Motor neuron (in vitro differentiated cells): ENCODE results near the gene EEFSEC. TPM values are rescaled to one million over a fixed set of nuclear protein-coding genes. Genes with fewer than 3 reads are reported as not detected.

Experiments used
- ATAC-seq, 8 experiments: fragments of 200-7000 bp; cut with Tn5 transposase; replicated peaks in 6 of 8; 2 replicates each; pipeline ENCODE4 v1.8.0; 2021; ENCODE audit warnings: mild to moderate bottlenecking in 8 of 8, moderate library complexity in 8 of 8
- H3K27ac ChIP-seq, 2 donors: fragments of 250-450 bp; sonication (Bioruptor Pico); 2 replicates each; pipeline ENCODE4 v1.9.0; 2021; ENCODE audit warnings: antibody characterized with exemption in 2 of 2, mild to moderate bottlenecking in 2 of 2, moderate library complexity in 1 of 2
- H3K4me1 ChIP-seq, 2 donors: fragments of 250-450 bp; sonication (Bioruptor Pico); replicated peaks in 1 of 2; 2 replicates each; pipeline ENCODE4 v1.6.1; 2021; ENCODE audit warnings: antibody characterized with exemption in 2 of 2, mild to moderate bottlenecking in 2 of 2, moderate library complexity in 1 of 2
- H3K4me3 ChIP-seq, 5 donors: fragments of 250-450 bp; sonication (Bioruptor Pico); 2 replicates each; pipeline ENCODE4 v1.9.0; 2021; ENCODE audit warnings: antibody characterized with exemption in 5 of 5, mild to moderate bottlenecking in 5 of 5, moderate library complexity in 4 of 5
- WGBS, 10 experiments: fragments of 450-650 bp; shearing (Covaris generic); methylation state at CpG; one replicate each; pipeline ENCODE4 v1.0.0; 2022; 5-methylcytosine and 5-hydroxymethylcytosine counted together
- in situ Hi-C, 9 experiments: fragments of 400-800 bp; cut with MboI; loops; one replicate each; pipeline ENCODE4 v1.15.0; 2021; ENCODE audit warnings: low sequenced_read_pairs in 9 of 9, low pct_unique_long_range_greater_than_20kb in 2 of 9; ENCODE audit not compliant: unreplicated experiment in 9 of 9
- total RNA-seq, 8 experiments: library from RNA; unstranded; fragments of 300-600 nt; gene quantifications; 2 replicates each; pipeline versions ENCODE4 v1.2.3 to v1.2.4, GENCODE V29; 2022

The EEFSEC gene
- total RNA-seq, 8 experiments from 2014 or later, result 5.8 to 20.7 (median 9.5) TPM

DNA sequence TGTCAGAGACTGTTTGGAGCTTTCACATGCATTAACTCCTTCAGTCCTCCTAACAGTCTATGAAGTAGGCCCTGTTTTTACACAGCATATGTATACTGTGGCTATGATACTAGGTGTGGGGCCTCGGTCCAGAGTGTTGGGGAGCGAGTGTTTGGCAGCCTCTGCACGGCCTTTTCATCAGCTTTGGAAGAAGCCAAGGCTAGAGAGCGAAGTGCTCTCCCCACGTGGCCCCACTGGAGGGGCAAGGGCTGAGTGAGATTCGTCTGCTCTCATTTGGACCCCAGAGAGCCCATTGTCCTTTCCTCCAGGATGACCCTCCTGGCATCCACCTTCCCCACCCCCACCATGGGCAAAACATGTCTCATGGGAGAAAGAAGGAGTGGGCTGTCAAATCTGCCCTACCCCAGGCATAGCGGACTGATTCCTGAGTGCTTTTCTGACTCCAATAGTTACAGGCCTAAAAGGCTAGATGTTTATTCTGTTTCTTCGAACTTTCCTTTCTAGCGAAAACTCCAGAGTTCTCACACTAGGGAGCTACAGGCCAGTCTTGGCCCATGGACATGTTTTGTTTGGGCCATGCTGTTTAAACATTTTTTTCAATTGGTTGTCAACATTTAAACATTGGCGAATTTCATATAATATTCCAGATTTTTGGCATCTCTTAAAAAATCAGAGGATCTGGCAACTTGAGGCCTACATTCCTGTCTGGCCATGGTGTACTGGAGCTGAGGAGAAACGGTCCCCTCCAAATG lies 76.0 kb downstream of the EEFSEC start:
- no peak overlapping the region for H3K4me3 ChIP-seq
- ATAC-seq, result peak in 1 of 8 experiments; percentile 46
- peaks cover 12 to 40% of the 10 kb centered on the region in 2 donors for H3K4me1 ChIP-seq
- in situ Hi-C loops, result no loop called here
- WGBS, 10 experiments, result 65 to 94% (median 91%) methylated on average over 2 to 8 of the region's 11 CpGs; no CpG with 5 or more reads in 1 of the 10 experiments
- no peak overlapping the region for H3K27ac ChIP-seq

DNA sequence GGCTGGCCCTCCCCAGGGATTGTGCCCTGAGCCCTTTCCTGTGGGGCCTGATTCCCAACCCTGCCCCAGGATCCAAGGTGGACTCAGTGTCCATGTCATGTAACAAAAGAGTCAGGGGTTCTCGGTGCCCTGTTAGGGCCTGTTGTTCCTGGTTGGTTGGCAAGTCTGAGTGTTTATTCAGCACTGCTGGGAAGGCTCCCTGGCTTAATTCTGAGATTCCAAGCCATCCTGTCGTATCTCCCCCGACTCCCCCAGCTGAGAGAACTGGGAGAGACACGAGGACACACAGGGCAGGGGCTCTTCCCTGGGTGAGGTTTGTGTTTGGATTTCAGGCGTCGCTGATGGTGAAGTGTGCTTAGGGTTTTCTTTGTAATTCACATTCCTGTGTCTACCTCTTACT lies 78.3 kb downstream of the EEFSEC start:
- Histone ChIP-seq H3K4me3 (no peak overlapping the region), H3K27ac (no peak overlapping the region), H3K4me1 (peaks cover 18 to 53% of the 10 kb centered on the region in 2 donors)
- ATAC-seq, result peak in 3 of 8 experiments; percentile 38 to 65 (median 41)
- 20 to 100% (median 67%) methylated on average over 1 to 5 of the region's 6 CpGs; no CpG with 5 or more reads in 3 of the 10 experiments for WGBS, 10 experiments
- in situ Hi-C loops, result no loop called here

DNA sequence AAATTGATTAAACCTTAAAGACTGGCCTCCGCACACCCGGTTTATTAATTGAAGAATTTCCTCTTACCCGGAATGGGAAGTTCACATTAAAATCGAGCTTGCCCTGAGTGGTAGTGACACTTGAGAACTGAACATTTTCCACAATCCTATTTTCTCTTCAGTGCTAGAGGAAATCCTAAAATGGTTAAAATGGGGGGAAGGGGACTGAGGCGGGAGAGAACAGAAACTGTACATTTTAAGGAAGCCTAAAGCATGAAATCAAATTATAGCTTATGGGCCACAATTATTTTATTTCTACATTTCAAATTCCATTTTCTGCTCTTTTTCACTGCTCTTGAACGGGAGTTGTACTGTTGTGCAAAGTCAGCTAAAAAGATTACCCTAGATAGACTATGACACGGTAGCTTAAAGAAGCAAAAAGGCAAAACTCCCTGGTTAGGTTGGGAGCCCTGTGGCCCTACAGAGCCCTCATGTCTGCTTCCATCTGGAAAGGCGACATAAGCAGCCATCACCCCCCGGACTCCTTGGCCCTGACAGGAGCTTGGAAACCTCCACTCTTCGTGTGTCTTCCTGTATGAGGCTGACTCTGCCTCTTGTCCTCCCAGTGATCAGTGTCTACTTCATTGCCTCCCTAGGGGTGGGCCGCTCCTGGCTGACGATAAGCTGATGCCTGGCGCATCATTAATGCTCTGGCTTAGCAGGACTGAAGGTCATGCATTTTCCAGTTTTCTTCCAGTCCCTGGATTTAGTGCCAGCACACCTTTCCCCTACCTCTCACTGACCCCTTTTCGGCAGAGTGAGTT lies 79.3 kb downstream of the EEFSEC start:
- in situ Hi-C loops, result no loop called here
- H3K27ac ChIP-seq, result no peak overlapping the region

DNA sequence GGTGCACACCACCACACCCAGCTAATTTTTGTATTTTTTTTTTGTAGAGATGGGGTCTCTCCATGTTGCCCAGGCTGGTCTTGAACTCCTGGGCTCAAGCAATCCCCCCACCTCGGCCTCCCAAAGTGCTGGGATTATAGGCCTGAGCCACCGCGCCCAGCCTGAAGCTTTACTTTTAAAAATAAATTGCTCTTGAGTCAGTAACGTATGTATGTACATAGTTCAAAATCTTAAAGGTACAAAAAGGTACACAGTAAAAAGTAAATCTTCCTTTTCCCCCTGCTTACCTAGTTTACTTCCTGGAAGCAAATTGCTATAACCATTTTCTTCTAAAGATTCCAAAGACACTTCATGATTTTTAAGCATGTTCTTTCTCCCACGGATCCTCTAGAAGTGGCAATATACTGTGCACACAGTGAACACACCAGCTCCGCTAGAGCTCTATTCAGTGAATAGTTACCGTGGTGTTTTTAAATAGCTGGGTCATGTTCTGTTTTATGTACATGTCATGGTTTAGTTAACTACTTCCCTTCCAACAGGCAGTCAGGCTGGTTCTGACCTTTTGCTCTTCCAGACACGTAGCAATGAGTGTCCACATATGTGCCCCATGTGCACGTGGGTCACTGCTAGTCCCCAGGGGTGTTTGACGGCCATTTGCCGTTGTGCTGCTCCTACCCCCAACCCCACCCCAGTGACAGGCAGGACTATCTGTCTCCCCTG lies 82.1 kb downstream of the EEFSEC start:
- in situ Hi-C loops, result no loop called here
- 50 to 100% (median 70%) methylated on average over 1 to 10 of the region's 11 CpGs for WGBS, 10 experiments
- Histone ChIP-seq H3K4me3 (no peak overlapping the region), H3K27ac (no peak overlapping the region), H3K4me1 (peaks cover 16 to 54% of the 10 kb centered on the region in 2 donors)
- peak in 4 of 8 experiments; percentile 13 to 52 (median 30) for ATAC-seq

More for the DNA sequence above, 79.3 kb downstream of the EEFSEC start:
- no peak overlapping the region for H3K4me3 ChIP-seq
- WGBS, 10 experiments, result 38 to 83% (median 61%) methylated on average over 6 to 12 of the region's 14 CpGs
- H3K4me1 ChIP-seq, result peaks cover 16 to 50% of the 10 kb centered on the region in 2 donors
- peak in 5 of 8 experiments; percentile 5 to 81 (median 75) for ATAC-seq

DNA sequence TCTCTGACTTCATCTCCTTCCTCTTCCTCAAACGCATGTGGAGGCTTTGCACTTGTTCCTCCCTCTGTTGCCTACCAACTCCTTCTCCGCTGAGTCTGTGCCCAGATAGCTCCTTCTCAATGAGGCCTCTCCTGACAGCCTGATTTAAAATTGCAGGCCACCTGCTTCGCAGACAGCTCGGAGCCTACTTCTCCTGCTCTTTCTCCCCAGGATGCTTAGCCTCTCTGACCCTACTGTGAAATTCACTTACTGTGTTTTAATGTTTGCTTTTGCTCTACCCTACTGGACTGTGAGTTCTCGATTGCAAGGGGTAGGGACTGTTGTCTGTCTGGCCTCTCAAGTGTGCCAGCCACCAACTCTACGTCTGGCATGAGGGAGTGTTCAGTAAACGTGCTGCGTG lies 83.4 kb downstream of the EEFSEC start:
- in situ Hi-C loops, result no loop called here
- 60 to 100% (median 89%) methylated on average over 1 to 8 of the region's 8 CpGs; no CpG with 5 or more reads in 1 of the 10 experiments for WGBS, 10 experiments
- peak in 3 of 8 experiments; percentile 22 to 43 (median 26) for ATAC-seq
- no peak overlapping the region for H3K4me3 ChIP-seq
- peaks cover 16 to 47% of the 10 kb centered on the region in 2 donors for H3K4me1 ChIP-seq
- H3K27ac ChIP-seq, result no peak overlapping the region

DNA sequence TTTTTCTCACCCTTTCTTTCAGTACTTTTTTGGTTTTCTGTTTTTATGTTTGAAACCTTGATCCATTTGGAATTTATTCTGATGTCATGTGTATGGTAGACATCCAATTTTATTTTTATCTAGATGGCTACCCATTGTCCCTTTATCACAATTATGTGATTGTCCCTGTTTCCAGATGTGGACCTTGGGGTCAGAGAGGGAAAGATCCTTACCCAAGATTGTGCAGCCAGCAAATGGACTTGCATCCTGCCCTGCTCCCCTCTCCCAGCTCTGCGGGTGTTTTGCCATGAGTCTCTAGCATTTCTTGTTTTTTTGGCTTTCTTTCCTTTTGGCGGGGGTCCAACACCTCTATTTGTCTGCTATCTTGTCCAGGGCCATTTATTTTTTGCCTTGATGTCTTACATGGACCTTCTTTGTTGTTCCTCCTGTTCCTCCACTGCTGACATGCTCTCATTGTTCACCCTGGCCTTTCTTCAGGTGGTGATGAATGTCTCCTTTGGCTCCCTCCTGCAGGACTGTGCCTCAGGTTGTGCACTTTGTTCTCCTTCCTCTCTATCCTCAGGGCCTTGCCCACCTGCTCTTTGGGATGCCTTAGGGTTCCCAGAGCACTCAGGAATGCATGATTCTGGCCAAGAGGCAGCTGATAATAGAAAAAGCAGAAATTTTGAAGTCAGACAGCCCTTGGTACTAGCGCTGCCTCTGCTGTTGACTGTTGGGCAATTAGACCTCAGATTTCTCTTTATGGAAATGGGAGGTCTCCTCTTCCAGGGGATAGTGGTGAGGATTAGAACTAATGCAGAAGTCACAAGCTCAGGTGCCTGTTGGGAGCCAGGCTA lies 84.3 kb downstream of the EEFSEC start:
- Histone ChIP-seq H3K4me1 (peaks cover 12 to 40% of the 10 kb centered on the region in 2 donors), H3K4me3 (no peak overlapping the region), H3K27ac (no peak overlapping the region)
- peak in 2 of 8 experiments; percentile 41 to 57 for ATAC-seq
- in situ Hi-C loops, result no loop called here
- WGBS, 10 experiments, result 27 to 93% (median 80%) methylated on average over 1 to 3 of the region's 3 CpGs; no CpG with 5 or more reads in 3 of the 10 experiments

DNA sequence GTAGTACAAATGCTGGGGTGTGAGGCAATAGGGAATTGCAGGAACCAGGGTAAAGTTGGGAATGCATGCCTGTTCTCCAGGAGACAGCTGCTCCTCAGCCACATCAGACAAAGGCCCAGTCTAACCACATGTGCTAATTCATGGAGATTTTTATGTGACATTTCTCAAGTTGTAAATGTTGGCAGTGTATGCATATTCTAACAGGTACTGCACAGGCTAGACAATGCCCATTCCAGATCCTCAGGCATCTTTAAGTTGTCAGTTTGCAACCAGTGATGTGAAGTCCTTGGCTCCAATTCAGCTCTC lies 84.9 kb downstream of the EEFSEC start:
- H3K27ac ChIP-seq, result no peak overlapping the region
- in situ Hi-C loops, result no loop called here
- ATAC-seq, result peak; percentile 19 to 100 (median 48)
- peaks cover 6 to 38% of the 10 kb centered on the region in 2 donors for H3K4me1 ChIP-seq
- no peak overlapping the region for H3K4me3 ChIP-seq

DNA sequence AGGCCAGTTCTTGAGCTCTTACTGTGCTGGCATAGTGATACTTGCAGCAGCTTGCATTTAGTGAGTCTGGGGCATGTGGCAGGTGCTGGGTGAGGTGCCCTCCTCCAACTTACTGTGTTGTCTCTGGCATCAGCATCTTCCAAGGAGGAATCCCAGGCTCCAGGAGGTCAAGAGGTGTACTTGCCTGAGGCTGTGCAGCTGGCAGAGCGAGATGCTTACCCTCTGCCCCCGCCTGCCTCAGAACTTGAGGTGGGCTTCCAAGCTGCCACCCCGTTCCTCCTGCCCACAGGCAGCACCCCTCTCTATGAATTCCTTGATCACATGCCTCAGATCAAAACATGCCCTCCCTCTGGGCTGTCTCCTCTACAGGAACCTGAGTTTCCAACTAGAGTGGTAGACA lies 86.0 kb downstream of the EEFSEC start:
- in situ Hi-C loops, result no loop called here
- 93 to 100% methylated on average over 1 to 3 of the region's 3 CpGs; no CpG with 5 or more reads in 8 of the 10 experiments for WGBS, 10 experiments
- no peak for ATAC-seq
- Histone ChIP-seq H3K4me1 (peaks cover 6 to 40% of the 10 kb centered on the region in 2 donors), H3K4me3 (no peak overlapping the region), H3K27ac (no peak overlapping the region)

DNA sequence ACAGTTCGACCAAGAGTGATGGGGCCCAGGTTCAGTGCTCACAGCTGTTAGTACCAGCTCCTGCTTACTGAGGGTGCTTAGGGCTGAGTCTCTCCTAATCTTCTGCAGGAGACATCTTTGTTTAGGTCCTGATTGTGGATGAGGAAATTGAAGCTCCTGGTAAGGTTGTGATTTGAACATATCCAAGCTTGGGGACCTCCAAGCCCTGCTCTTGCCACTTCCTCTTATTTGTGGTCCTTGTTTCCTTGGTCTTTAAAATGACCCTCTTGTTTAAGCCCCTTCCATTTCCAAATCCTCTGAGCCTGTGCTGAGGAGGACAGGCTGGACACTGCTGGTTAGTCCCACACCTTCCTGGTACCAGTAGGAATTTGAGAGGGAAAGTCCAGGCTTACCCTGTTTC lies 87.0 kb downstream of the EEFSEC start:
- no peak for ATAC-seq
- in situ Hi-C loops, result no loop called here
- 71% methylated on average over 1 of the region's 1 CpG; no CpG with 5 or more reads in 9 of the 10 experiments for WGBS, 10 experiments
- Histone ChIP-seq H3K4me1 (peaks cover 6 to 35% of the 10 kb centered on the region in 2 donors), H3K4me3 (no peak overlapping the region), H3K27ac (no peak overlapping the region)

DNA sequence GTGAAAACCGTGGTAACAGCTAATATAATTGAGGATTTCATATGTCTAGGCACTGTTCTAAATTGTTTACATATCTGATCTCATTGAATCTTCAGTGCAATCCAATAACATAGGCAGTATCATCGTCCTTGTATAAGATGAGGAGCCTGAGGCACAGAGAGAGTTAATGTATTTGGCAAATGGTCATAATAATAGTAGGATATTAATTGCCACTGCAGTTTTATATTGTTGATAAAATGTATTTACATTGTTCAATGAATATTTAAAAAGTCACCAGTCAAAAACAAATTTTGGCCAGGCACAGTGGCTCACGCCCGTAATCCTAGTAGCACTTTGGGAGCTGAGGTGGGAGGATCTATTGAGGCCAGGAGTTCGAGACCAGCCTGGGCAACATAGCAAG lies 88.5 kb downstream of the EEFSEC start:
- no peak for ATAC-seq
- Histone ChIP-seq H3K4me3 (no peak overlapping the region), H3K27ac (no peak overlapping the region), H3K4me1 (peaks cover 0 to 22% of the 10 kb centered on the region in 2 donors)
- WGBS, 10 experiments, result 50 to 100% (median 90%) methylated on average over 1 to 5 of the region's 5 CpGs; no CpG with 5 or more reads in 1 of the 10 experiments
- in situ Hi-C loops, result no loop called here

DNA sequence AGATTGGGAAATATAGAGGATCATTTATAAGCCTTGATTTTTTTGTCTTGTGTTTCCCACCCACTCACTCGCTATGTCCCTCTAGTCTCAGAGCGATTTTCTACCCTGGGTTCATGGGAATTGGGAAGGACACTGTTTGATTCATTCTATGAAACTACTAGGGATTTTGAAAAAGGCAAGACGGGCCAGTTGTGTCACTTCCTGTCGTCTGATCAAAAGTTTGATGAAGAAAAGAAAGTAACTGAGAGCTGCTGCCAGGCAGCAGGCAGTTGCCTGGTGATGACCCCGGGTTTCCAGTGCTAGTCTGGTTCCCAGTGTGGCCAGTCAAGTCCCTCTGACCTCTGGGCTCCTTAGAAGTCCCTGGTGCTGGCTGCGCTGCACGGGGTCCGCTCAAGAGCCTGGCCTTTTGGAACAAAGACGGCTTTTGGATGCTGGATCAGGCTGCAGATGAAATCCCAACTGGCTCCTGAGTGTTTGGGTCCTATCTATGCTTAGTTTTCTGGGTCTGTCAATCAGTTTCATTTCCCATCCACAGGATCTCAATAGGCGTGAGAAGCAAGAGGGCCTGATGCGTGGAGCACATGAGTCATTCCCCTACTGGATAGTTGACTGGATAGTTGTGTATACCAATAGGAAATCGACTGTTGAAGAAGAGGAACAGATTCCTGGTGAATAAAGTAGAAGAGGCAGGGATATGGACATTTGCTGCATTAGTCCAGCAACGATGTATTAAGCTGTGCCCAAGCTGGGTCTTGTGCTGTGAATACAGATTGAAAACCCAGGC lies 89.7 kb downstream of the EEFSEC start:
- in situ Hi-C loops, result no loop called here
- no peak for ATAC-seq
- Histone ChIP-seq H3K4me3 (no peak overlapping the region), H3K4me1 (peaks cover 4 to 26% of the 10 kb centered on the region in 2 donors), H3K27ac (no peak overlapping the region)
- WGBS, 10 experiments, result 80 to 100% (median 90%) methylated on average over 1 to 11 of the region's 13 CpGs; no CpG with 5 or more reads in 1 of the 10 experiments
